Midbrain (tissue), 1 donor: ENCODE measurements around the gene THSD7A.

Experiments
- DNase-seq: peaks from one replicate; lab custom pipeline; 2025; lab: John Stamatoyannopoulos, UW

The THSD7A gene

DNA sequence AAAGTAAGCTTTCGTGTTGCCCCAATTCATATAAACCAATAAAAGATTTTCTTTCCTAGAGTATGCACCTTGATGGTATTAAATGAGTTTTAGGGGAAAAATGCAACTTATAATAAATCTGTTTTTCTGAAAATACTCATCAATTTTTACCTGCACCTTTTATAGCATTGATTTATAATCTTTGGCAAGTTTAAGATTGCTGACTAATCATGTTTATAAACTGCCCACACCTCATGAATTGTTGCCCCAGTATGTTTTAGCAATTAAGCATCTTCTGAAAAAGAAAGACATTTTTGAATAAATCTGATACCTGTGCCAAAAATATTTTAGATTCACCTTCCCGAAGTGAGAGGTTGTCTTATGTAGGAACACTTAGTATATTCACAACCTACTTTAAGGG lies 420.0 kb downstream of the THSD7A start:
- no peak for DNase-seq

DNA sequence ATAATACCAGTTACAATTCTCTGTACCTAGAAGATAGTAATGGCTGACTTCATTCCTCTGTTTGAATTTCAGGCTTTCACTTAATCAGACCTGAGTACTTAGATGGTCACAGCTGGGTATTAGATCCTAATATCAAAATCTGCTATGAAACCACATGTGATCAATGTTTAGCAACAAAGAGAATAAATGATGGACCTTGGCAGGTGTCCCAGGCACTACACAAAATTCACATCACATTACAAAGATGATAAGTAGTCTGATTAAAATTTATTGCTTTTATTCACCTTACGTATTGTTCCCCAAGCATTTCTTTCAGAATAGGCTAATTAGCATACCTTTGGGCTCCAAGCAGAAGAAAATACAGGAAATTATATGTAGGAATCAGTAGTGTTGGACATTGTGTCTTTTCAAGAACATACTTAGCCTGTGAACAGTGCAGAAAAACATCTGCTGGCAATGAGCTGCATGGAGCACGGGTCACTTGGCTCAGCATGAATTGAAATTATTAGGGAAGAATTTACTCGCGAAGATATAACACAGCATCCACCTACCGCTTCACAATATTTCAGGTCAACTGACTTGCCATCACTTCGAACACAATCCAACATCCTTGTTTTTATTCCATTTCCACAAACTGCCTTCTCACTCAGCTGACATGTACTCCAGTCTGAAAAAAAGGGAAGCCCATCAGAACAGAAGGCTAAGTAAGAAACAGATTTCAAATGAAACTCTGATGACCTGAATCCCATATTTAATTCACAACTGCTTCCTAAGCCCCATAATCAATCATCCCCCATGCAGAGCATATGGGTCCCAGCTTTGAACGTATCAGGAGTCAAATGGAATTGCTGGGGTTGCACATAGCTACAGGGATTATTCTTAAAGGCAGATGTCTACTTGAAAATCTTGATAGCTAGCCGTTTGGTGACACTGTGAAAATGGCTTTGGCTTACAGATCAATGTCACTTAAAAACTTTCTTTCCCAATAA lies 421.0 kb downstream of the THSD7A start:
- no peak for DNase-seq

DNA sequence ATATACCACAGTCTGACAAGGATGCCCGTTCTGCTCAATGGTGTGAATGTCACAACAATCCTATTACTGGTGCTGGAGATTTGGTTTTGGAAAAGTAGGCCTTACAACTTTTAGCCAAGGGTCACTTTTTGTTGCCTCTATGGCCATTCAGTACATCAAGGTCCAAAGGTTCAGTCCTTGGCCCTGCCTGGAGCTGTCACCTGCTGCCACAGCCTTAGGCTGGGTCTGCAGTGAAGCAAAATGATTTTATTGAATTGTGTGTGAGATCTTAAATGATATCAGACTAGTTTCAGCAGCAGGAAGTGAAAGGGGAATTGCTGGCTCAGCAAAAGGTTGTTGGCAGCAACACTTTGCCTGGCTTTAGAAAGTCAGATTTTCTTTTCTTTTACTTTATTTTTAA lies 427.6 kb downstream of the THSD7A start:
- DNase-seq = no peak

DNA sequence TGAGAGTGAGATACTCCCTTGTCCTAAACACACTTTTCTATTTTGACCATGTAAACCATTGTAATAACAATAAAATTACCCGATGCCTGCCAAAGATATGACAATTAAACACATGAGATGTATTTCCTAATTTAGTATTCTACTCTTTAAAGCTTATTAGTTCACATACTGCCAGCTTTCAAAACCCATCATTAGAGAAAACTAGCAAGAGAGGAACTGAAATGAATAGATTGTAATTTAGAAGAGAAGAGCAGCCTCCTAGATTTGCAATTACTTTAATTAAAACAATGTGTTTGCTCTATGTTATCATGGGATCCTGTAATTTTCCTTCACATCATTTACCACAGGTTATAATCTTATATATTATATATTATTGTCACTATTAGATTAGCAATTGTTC lies 428.2 kb downstream of the THSD7A start:
- DNase-seq = no peak

DNA sequence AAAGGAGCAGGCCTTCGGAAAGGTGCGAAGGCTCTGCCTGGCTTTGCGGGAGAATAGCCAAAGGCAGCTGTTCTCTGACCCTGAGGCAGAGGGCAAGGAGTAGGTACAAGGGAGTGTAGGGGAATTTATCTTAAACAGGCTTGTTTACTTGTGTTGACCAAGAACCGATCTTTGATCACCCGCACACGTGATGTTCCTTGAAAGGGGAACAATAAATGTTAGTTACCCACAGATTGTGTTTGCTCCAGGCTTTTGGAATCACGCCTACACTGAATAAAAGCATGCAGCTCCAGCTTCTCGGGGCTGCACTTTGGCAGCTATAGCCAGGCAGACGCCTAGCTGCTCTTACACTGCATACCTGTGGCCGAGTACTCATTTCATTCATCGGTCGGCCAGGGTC lies 437.6 kb downstream of the THSD7A start:
- DNase-seq = no peak

DNA sequence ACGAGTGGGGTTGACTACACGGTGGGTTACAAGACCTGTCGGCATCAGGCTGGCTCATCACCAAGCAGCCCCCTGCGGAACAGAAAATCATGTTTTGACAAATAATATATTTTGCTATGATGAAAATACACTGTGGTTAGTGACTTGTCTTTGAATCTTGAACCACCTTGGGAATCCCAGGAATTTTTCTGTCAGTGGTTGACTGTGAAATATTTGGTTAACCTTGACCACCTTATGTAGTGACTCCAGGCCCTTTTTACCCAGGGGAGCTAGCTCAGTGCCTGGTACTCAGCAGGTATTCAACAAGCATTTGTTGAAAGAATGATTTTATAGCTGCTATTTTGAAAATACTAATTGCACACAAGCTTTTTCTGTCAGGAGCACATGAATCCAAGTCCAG lies 452.4 kb downstream of the THSD7A start:
- DNase-seq = no peak

DNA sequence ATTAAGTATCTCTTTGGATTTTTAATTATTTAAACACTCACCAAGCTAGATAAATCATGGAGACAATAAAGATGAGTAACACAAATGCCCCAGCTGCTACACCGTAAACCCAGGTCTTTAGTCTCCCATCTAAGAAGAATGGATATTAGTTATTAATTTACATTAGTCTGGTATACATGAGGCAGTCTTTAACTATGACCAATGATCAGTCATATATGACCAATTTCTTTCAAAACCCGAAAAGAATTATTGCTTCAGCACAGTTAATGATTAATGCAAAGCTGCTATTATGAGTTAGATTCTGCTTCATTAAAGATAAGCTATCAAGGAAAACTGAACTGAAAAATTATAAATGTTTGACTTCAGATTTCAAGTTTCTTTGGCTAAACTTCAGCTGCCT lies 455.5 kb downstream of the THSD7A start:
- no peak for DNase-seq

DNA sequence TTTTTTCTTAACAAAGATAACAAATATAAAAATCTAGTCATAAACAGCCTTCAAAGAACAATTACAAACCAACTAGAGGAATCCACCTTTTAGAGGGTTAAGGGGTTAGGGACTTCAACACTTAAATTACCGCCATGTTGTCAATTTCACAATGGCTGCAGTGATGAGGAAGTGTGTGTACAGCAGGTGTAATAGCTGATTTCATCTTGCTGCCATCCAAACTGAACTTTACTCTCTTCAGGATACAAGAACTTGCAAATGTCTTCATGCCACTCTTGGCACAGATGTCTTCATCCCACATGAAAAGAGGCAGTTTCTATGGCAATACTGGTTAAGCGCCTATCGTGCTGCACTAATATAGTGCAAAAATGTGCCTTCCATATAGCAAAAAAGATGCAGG lies 457.4 kb downstream of the THSD7A start:
- no peak for DNase-seq

DNA sequence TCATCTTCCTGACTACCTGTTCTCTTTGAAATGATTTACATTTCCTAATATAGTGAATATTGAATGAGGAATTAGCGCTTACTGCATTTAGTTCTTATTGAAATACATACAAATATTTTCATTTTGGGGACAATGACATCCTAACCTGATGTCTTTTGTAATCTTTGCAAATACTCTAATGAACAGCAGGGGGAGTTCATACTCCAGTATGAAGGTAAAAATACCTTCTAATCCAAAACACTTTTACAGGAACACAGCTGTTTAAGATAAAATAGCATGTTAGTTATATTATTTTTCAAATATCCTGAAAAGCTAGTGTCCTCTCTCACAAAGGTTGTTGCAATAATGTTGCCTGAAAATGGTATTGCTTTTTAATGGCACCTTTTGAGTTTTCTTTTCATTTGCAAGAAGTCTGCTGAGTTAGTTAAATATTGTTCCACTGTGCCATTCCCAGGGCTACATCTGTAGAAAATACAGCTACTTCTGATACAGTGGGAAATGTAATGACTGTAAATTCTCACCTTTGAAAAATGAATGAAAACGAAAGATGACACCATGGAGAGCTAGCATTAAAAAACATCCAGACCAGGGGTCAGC lies 458.4 kb downstream of the THSD7A start:
- DNase-seq = no peak

DNA sequence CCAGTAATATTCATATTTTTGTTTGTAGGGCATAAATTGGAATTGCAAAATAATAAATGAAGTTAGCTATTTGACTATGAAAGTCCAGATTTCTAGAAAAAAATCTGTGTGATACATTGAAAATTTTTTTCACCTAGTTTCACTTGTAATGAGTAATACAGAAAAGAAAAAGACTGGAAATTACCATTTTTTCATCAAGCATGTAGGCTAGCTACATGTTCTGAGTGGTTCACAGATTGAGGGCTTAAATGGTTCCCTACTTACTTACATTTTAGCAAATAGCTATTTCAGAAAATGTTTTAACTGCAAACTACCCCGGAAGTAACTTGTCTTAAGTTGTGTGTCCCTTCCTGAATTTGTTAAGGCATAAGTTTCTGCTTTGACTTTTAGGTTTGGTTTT lies 462.3 kb downstream of the THSD7A start:
- DNase-seq = no peak

DNA sequence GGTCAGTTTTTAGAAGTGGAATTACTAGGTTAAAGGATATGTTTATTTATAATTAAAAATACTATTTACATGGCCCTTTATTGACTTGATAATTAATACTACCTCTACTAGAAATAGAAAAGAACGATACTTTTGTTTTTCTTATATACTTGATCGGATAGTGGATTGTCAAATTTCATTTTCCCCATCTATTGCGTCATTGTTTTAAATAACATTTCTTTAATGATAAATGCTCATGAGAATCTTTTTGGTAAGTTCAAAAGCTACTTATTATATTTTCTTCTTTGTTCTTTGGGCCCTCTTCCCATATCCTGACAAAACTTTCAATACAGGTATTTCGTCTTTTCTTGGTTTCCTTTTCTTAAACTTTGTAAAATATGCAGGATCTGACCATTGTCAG lies 465.9 kb downstream of the THSD7A start:
- DNase-seq = no peak

DNA sequence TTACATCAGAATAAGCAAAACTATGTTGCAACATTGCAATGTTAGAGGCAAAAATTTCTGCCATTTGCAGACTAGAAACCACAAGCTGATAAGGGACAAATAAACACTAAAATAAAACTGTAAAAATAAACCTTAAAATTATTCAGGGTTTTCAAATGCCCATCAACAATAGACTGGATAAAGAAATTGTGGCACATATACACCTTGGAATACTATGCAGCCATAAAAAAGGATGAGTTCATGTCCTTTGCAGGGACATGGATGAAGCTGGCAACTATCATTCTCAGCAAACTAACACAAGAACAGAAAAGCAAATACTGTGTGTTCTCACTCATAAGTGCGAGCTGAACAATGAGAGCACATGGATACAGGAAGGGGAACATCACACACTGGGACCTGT lies 473.4 kb downstream of the THSD7A start:
- no peak for DNase-seq

DNA sequence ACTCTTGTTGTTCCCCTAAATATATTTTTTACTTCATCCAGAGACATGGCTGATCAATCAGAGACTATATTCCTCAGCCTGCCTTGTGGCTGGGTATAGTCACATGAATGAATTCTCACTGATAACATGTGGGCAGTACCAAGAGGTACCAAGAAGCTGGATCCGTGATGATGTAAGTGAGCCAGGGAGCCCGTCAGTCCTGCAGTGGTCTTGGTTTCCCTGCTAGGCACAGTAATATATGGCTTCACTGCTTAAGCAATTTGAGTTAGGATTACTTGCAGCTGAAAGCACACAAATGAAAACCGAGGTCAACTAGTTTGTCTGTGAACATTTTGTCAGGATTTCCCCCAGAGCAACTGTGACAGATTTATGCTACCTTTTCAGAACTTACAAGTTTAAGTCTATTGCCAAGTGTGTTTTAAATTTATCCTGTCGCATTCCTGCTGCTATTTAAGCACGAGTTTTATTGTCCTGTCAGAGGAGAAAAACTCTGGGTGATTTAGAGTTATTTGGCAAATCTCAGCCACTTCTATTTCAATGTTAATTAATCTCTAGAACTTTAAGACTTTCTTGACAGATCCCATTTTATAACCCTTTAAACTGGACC lies 476.5 kb downstream of the THSD7A start:
- DNase-seq = no peak

DNA sequence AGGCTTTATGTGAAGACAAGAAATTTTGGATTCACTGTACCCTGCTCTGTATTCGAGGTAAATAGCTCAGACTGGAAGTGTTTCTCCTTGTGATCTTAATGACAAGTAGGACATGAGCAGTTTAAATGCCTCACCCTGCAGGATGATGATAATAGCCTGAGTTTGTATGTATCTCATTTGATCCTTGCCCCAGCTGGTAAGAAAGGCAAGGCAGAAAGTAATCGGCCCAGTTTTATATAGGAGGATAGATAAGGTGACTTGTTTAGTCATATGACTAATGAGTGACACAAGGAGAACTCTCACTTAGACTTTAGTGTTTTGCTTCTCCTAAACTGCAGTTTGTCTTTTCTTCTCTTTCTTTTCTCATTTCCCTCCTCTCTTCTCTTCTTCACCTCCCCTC lies 485.7 kb downstream of the THSD7A start:
- DNase-seq = no peak

DNA sequence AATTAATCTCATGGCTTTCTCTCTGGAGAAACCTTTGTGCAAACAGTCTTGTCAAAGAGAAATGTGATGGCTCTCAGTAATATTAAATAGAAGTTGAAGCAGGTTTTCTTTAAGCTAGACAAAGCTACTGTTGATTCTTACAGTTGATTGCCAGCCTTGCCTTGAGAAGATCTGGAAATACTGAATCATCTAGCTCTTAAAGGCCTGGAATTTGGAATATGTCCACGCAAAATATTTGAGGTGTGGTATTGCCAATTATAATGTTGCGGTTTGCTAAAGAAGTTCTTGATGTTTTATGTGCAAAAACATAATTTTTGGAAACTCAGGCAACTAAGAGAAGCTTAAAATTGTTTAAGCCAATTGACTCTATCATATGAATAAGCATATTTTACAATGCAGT lies 486.4 kb downstream of the THSD7A start:
- DNase-seq = no peak

DNA sequence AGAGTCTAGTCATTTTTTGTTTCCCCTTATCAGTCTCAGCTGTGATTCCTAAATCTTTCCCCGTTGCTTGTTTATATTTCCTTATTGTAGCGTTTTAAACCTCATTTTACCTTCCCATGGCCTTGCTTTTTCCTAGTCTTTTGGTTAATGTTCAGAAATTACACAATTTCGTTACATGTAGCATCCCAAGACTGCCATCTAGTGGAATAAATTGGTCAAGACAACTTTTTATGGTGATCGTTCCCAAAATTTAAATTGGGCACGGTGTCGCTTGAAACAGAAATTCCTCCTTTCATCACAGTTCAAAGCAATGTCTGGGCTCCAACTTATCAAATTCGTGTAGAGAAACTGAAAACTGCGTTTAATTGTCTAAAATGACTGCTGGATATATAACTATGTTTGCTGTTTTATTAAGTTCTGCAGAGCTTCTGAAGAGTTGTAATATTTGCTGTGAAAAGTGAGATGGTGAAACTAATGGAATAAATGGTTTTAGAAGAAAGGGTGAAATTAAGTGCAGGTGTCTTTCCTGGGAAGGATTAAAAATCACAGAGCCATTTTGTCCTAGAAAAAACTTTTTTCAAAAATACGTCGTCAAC lies 488.1 kb downstream of the THSD7A start:
- peak; percentile 75 for DNase-seq

DNA sequence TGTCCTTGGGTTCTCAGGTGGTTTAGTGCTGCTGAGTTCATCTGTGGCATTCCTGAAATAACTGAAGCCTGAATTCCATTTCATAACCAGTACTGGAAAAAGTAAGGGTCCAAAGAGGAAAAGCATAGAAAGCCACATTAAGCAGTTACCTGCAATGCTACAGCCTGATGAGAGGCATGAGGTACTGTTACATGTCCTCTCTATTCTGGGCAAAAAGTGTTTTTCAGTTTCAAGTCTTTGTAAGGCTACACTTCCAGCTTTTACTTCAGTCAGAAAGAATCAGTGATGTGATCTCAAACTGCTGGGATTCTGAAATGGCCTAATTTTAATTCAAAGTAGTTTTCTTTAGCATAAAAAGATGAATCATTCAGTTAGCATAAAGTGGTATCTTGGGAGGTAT lies 488.9 kb downstream of the THSD7A start:
- no peak for DNase-seq

DNA sequence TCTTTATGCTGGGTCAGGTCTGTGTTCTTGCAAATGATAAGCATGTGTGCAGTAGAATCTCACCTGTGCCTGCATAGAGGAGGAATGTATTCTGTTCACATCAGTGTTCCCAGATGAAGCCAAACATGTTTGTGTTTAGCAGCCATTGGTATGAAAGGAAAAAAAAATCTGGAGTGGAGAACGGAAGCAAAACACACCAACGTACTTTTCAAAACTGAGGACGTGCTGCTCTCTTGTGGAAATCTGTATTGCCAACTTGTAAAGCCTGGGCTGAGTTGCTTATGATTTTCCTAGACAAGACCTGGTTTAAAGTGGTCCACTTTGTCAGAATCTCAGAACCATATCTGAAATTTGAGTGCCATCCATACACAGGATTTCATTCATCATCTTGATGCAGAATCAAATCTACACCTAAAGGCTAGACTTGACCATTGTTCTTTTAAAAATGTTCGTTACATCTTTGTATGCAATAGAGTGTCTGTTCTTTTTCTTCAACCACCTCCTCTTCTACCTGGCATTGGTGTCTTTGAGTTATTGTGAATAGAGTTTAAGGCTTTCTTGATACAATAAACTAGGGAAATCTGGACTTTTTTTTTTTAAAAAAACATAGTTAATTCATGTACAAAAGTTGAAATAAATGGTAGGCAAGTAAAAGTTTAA lies 490.6 kb downstream of the THSD7A start:
- DNase-seq = peak; percentile 44

DNA sequence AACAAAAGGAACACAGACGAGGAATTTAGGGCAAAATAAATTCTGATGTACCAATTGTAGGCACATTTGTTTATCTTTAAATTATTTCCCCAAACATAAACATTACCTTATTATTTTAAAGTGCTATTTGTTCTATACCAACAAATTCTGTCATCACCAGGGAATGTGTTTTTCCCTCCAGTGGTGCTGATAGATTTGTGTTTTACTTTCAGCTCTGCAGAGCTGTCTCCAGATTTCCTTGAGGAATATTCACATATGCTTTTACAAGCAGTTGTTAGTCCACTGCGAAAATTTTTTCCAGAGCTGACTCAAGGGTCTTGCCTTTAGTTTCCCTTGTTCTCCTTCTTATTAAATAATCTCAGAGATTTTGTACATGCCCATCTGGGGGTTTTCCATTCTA lies 495.6 kb downstream of the THSD7A start:
- no peak for DNase-seq

DNA sequence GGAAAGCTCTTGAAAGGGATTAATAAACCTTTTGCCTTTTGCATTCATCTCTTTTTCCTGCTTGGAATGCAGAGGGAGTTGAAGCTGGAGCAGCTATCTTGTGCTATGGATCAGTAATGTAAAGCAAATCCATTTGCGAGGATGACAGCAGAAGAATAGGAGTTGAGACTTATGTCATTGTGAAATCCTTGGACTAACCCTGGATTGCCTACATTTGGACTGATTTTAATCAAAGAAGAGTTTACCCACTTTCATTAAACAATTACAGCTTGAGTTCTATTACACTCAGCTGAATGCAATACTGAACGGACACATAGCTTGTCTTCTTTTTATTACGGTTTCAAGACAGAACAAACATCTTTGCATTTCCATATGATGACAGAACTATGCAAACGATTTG lies 496.1 kb downstream of the THSD7A start:
- DNase-seq = no peak

DNA sequence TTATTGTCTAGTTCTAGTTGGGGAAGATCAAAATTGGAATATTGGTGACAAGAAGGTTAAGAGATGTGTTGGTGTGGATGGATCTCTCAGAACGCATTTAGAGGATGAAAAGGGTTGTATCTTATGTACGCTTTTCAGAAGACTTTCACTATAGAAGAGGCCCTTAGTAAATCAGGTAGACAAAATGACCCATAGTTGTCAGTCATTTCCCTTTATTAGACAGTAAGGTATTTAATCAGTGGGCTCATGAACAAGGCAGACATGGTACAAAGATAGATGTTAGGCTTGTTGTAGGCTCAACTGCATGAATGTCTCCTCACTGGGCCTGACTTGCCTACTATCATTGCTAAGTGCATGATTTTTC lies 499.2 kb downstream of the THSD7A start:
- no peak for DNase-seq

DNA sequence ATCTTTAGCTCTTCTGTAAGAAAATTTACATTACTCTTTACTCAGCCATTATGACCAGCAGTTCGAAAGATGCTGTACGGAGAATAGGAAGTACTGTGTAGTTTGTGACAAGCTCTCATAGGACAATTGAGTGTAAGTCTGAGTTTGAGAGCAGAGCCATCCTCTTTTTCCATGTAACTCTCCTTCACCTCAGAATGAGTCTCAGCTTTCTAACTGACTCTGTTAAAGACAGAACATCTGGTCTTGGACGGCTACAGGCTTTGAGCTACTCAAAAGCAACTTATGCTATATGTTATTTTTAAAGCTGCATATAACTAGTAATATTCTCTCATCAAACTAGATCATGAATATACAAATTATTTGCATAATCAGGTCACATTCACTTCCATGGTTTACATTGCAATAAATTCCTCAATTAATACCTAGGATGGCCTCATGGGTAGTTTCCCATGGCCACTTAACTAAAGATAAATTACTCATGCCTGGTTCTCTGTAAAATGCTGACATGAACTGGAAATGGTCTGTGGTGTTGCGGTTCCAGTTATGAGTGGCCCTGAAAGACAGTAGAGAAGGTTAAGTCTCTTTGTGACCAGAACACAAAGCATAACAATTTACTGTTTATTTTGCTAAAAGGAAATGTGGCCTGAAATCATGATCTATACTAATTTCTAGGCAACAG lies 499.7 kb downstream of the THSD7A start:
- DNase-seq = no peak
